ENCODE measurements around the gene HPD. TPM values are rescaled to one million over a fixed set of nuclear protein-coding genes. Genes with fewer than 3 reads are reported as not detected.

HPD gene
- total and polyA plus RNA-seq, 2 donors (not counting 3 experiments of a cell fraction or from before 2014, with no cell fraction given), result not detected

- no peak overlapping the region for H2AFZ ChIP-seq (ENCODE audit: low read depth, low read length)
- ChIA-PET POLR2A (no interaction called here), CTCF (interaction anchor here (1.4 to 6.2 kb wide), 8 partner anchors 14 to 62 kb away, joined by 3 to 73 read pairs (median 5); partner anchors contain the start of genes PSMD9 and RHOF)
- H3K4me2 ChIP-seq (ENCODE audit: insufficient read depth, low read length), result no peak overlapping the region
- no peak overlapping the region for H3K4me3 ChIP-seq (replicated peaks in 1 of 3; ENCODE audit: insufficient read depth in 1 of 3, low read depth in 1 of 3, low read length in 3 of 3)
- no peak for DNase-seq (ENCODE audit: low read depth, low spot score)
- no peaks in the 10 kb centered on the region for H3K79me2 ChIP-seq (ENCODE audit: control insufficient read depth, insufficient read depth, low read length)
- BruUV-seq (replicated peaks), result no TSS peak
- no peaks in the 10 kb centered on the region for H3K27me3 ChIP-seq (ENCODE audit: control insufficient read depth in 2 of 2, insufficient read depth in 2 of 2, low read length in 2 of 2)
- dilution Hi-C loops (cut with MboI; ENCODE audit: extremely low pct_ligation_motif_present, low sequenced_read_pairs), result no loop called here
- no peaks in the 10 kb centered on the region for H4K20me1 ChIP-seq (replicated peaks; ENCODE audit: control insufficient read depth, extremely low read depth, insufficient read depth, low read length)
- H3K4me1 ChIP-seq (ENCODE audit: control insufficient read depth, extremely low read depth, insufficient read depth, low read length), result peaks cover 2% of the 10 kb centered on the region
- TF ChIP-seq MYC (IDR thresholded peaks at IDR 0.05; ENCODE audit: low read depth, low read length) (no peak), FOS (IDR thresholded peaks at IDR 0.05; ENCODE audit: borderline replicate concordance, insufficient read depth, low read length) (no peak), CTCF (IDR thresholded peaks at IDR 0.05; ENCODE audit: extremely low read depth in 1 of 2, insufficient read depth in 1 of 2, low read depth in 1 of 2, low read length in 2 of 2) (no peak), POLR2A (IDR thresholded peaks at IDR 0.05; ENCODE audit: low read depth, low read length) (no peak), EZH2 (IDR thresholded peaks at IDR 0.05; ENCODE audit: borderline replicate concordance, low read depth, low read length, severe bottlenecking) (no peak), POLR2AphosphoS5 (IDR thresholded peaks at IDR 0.05; ENCODE audit: insufficient read depth, low read depth, low read length) (no peak)
- no peak overlapping the region for H3K9ac ChIP-seq (replicated peaks; ENCODE audit: extremely low read depth, insufficient read depth, low read length)
- H3K9me3 ChIP-seq (replicated peaks; ENCODE audit: control insufficient read depth, insufficient read depth, low read length), result no peaks in the 10 kb centered on the region
- no peaks in the 10 kb centered on the region for H3K9me1 ChIP-seq (replicated peaks; ENCODE audit: control insufficient read depth, extremely low read depth, insufficient read depth, low read length)
- intact Hi-C loops (cut with micrococcal nuclease), result loop anchor here (2.0 kb wide), 1 partner anchor 43 kb away; no protein-coding TSS in a partner anchor
- no peak overlapping the region for H3K27ac ChIP-seq (ENCODE audit: insufficient read depth, low read depth, low read length)
- no peaks in the 10 kb centered on the region for H3K36me3 ChIP-seq (ENCODE audit: control insufficient read depth in 2 of 2, extremely low read depth in 1 of 2, insufficient read depth in 2 of 2, low read length in 2 of 2)
- no peak for FAIRE-seq
Observed at GRCh38 chr12:121838126-121838525, 20.5 kb downstream of the HPD start.

- FAIRE-seq (no peak), DNase-seq (ENCODE audit: low read depth, low spot score) (no peak)
- Histone ChIP-seq H3K4me1 (ENCODE audit: control insufficient read depth, extremely low read depth, insufficient read depth, low read length) (peaks cover 2% of the 10 kb centered on the region), H3K79me2 (ENCODE audit: control insufficient read depth, insufficient read depth, low read length) (no peaks in the 10 kb centered on the region), H3K36me3 (ENCODE audit: control insufficient read depth in 2 of 2, extremely low read depth in 1 of 2, insufficient read depth in 2 of 2, low read length in 2 of 2) (no peaks in the 10 kb centered on the region), H3K9ac (replicated peaks; ENCODE audit: extremely low read depth, insufficient read depth, low read length) (no peak overlapping the region), H3K9me1 (replicated peaks; ENCODE audit: control insufficient read depth, extremely low read depth, insufficient read depth, low read length) (no peaks in the 10 kb centered on the region), H3K27me3 (ENCODE audit: control insufficient read depth in 2 of 2, insufficient read depth in 2 of 2, low read length in 2 of 2) (no peaks in the 10 kb centered on the region), H3K27ac (ENCODE audit: insufficient read depth, low read depth, low read length) (no peak overlapping the region), H2AFZ (ENCODE audit: low read depth, low read length) (no peak overlapping the region), H3K9me3 (replicated peaks; ENCODE audit: control insufficient read depth, insufficient read depth, low read length) (no peaks in the 10 kb centered on the region), H3K4me2 (ENCODE audit: insufficient read depth, low read length) (no peak overlapping the region), H3K4me3 (replicated peaks in 1 of 3; ENCODE audit: insufficient read depth in 1 of 3, low read depth in 1 of 3, low read length in 3 of 3) (no peak overlapping the region), H4K20me1 (replicated peaks; ENCODE audit: control insufficient read depth, extremely low read depth, insufficient read depth, low read length) (no peaks in the 10 kb centered on the region)
- ChIA-PET CTCF (interaction anchor here (1.4 to 6.2 kb wide), 7 partner anchors 14 to 61 kb away, joined by 3 to 73 read pairs (median 6); partner anchors contain the start of genes PSMD9 and RHOF), POLR2A (no interaction called here)
- intact Hi-C loops (cut with micrococcal nuclease), result loop anchor here (2.0 kb wide), 1 partner anchor 43 kb away; no protein-coding TSS in a partner anchor
- dilution Hi-C loops (cut with MboI; ENCODE audit: extremely low pct_ligation_motif_present, low sequenced_read_pairs), result no loop called here
- no TSS peak for BruUV-seq (replicated peaks)
- no peak for TF ChIP-seq POLR2A (IDR thresholded peaks at IDR 0.05; ENCODE audit: low read depth, low read length)
- TF ChIP-seq FOS (IDR thresholded peaks at IDR 0.05; ENCODE audit: borderline replicate concordance, insufficient read depth, low read length), result no peak
- TF ChIP-seq EZH2 (IDR thresholded peaks at IDR 0.05; ENCODE audit: borderline replicate concordance, low read depth, low read length, severe bottlenecking), result no peak
- no peak for TF ChIP-seq MYC (IDR thresholded peaks at IDR 0.05; ENCODE audit: low read depth, low read length)
- TF ChIP-seq POLR2AphosphoS5 (IDR thresholded peaks at IDR 0.05; ENCODE audit: insufficient read depth, low read depth, low read length), result no peak
- TF ChIP-seq GATA2 (IDR thresholded peaks at IDR 0.05; ENCODE audit: insufficient read depth, insufficient read length, low read depth, low read length), result no peak
- TF ChIP-seq CTCF (IDR thresholded peaks at IDR 0.05; ENCODE audit: extremely low read depth in 1 of 2, insufficient read depth in 1 of 2, low read depth in 1 of 2, low read length in 2 of 2), result no peak
- no peak for TF ChIP-seq JUN (IDR thresholded peaks at IDR 0.05; ENCODE audit: borderline replicate concordance, insufficient read depth, insufficient read length, low read depth)
- no peak for TF ChIP-seq MAX (IDR thresholded peaks at IDR 0.05; ENCODE audit: insufficient read depth, insufficient read length)
Observed at GRCh38 chr12:121837680-121838079, 21.0 kb downstream of the HPD start.
